ES-I3 (cell line): ENCODE results near the gene RAN.
"Not testable (repeated sequence)": the region's sequence is repeated elsewhere in the genome, so short reads cannot be mapped to it uniquely, and the experiment has no call there.

Experiments used
- H3K36me3 ChIP-seq: 2 replicates; pipeline ENCODE4 v1.6.1; 2013; ENCODE audit warnings: mild to moderate bottlenecking, low read length, control low read depth, moderate library complexity; ENCODE audit not compliant: insufficient read depth
- H3K4me1 ChIP-seq: 2 replicates; pipeline ENCODE4 v1.6.1; 2013; ENCODE audit warnings: mild to moderate bottlenecking, control low read depth, low read length; ENCODE audit not compliant: insufficient read depth
- H3K9ac ChIP-seq: 2 replicates; pipeline ENCODE4 v1.6.1; 2013; ENCODE audit warnings: low read depth, mild to moderate bottlenecking, low read length, moderate library complexity
- H3K9me3 ChIP-seq: 2 replicates; pipeline ENCODE4 v1.6.1; 2013; ENCODE audit warnings: mild to moderate bottlenecking, low read length, moderate library complexity; ENCODE audit not compliant: control insufficient read depth, insufficient read depth

Gene RAN

GRCh38 chr12:130862771-130863170 is 9.1 kb upstream of the RAN start:
- H3K9me3 ChIP-seq = not testable (repeated sequence)

DNA sequence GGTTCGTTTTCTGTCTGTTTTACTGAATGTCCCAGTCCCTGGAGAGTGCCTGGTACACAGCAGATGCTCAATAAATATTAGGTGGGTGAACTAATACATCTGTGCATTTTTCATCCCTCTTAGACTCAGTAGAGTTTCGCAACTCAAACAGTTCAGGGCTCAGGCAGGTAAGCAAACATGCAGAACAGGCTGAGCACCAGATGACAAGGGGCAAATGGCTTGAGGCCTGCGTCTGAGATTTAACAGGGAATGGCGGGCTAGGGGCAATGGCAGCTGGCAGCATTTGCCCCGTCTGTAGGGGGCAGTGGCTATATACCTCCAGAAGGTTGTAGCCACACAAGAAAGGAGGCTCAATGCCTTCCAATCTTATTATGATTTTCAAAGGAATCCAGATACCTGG is 8.6 kb upstream of the RAN start:
- H3K36me3 ChIP-seq = no peaks in the 10 kb centered on the region
- no peak overlapping the region for H3K9ac ChIP-seq
- no peaks in the 10 kb centered on the region for H3K4me1 ChIP-seq
- H3K9me3 ChIP-seq = no peaks in the 10 kb centered on the region; the same call in 1 of the 2 replicates

More at GRCh38 chr12:130862771-130863170, 9.1 kb upstream of the RAN start:
- H3K36me3 ChIP-seq, H3K4me1 ChIP-seq, H3K9ac ChIP-seq: not testable (repeated sequence)

DNA sequence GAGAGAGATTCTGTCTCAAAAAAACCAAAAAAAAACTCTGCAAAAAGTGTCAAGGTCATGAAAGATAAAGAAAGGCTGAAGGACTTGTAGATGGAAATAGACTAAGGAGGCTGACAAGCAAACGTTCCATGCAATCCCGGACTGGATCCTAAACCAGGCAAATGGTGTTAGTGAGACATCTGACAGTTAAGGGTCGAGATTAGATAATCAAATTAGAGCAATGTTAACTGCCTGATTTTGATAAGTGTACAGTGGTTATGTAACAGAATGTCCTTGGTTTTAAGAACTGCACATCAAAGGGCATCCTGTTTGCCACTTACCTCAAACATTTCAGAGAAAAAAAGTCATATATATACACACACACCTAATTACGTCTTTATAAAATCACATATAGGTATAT is 3.5 kb upstream of the RAN start:
- Histone ChIP-seq H3K9ac (no peak overlapping the region), H3K36me3 (peaks cover 8% of the 10 kb centered on the region), H3K4me1 (peaks cover 2% of the 10 kb centered on the region; the same call in 1 of the 2 replicates), H3K9me3 (no peaks in the 10 kb centered on the region)

- peaks cover 6% of the 10 kb centered on the region; the same call in 1 of the 2 replicates for H3K4me1 ChIP-seq
- peaks cover 31% of the 10 kb centered on the region for H3K36me3 ChIP-seq
- no peaks in the 10 kb centered on the region for H3K9me3 ChIP-seq
- H3K9ac ChIP-seq = peak overlapping the region; percentile 85
Observed at GRCh38 chr12:130870442-130871285, 1.2 kb upstream of the RAN start.

- Histone ChIP-seq H3K9ac (peak overlapping the region; percentile 85), H3K36me3 (peaks cover 38% of the 10 kb centered on the region), H3K4me1 (peaks cover 9% of the 10 kb centered on the region; the same call in 1 of the 2 replicates)
Observed at GRCh38 chr12:130872179-130873096, 572 bp downstream of the RAN start.

GRCh38 chr12:130873106-130873795 is 1.4 kb downstream of the RAN start:
- peaks cover 38% of the 10 kb centered on the region for H3K36me3 ChIP-seq
- H3K9ac ChIP-seq = peak overlapping the region; percentile 85
- H3K4me1 ChIP-seq = peaks cover 9% of the 10 kb centered on the region; the same call in 1 of the 2 replicates
- H3K9me3 ChIP-seq = no peaks in the 10 kb centered on the region

More at GRCh38 chr12:130872179-130873096, 572 bp downstream of the RAN start:
- no peaks in the 10 kb centered on the region for H3K9me3 ChIP-seq

- H3K4me1 ChIP-seq = peaks cover 9% of the 10 kb centered on the region; the same call in 1 of the 2 replicates
- no peaks in the 10 kb centered on the region for H3K9me3 ChIP-seq
- H3K9ac ChIP-seq = peak overlapping the region; percentile 85; the same call in 1 of the 2 replicates
- H3K36me3 ChIP-seq = peaks cover 38% of the 10 kb centered on the region
Observed at GRCh38 chr12:130873825-130874224, 2.0 kb downstream of the RAN start.

DNA sequence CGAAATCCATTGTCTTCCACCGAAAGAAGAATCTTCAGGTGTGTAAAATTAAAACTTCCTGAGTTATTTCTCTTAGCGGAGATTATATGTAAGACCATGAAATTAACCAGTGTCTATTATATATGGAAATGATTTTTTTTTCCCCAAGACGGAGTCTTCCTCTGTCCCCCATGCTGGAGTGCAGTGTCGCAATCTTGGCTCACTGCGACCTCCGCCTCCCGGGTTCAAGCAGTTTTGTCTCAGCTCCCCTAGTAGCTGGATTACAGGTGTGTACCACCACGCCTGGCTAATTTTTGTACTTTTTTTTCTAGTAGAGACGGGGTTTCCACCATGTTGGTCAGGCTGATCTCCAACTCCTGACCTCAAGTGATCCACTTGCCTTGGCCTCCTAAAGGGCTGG is 2.8 kb downstream of the RAN start:
- Histone ChIP-seq H3K36me3 (peaks cover 38% of the 10 kb centered on the region), H3K4me1 (peaks cover 9% of the 10 kb centered on the region; the same call in 1 of the 2 replicates), H3K9me3 (no peaks in the 10 kb centered on the region), H3K9ac (no peak overlapping the region)

DNA sequence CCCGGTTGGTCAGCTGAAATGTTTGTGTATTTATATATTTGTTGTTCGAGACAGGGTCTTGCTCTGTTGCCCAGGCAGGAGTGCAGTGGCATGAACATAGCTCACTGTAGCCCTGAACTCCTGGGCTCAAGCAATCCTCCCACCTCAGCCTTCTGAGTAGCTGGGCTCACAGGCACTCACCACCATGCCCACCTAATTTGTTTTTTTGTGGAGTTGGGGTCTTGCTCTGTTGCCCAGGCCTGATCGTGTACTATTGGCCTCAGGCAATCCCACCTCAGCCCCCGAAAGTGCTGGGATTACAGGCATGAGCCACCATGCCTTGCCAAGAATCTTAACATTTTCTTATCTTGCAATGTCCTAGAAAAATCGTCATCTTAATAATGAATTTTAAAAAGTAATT is 3.3 kb downstream of the RAN start:
- Histone ChIP-seq H3K9me3 (no peaks in the 10 kb centered on the region), H3K9ac (no peak overlapping the region), H3K36me3 (peaks cover 38% of the 10 kb centered on the region), H3K4me1 (peaks cover 9% of the 10 kb centered on the region; the same call in 1 of the 2 replicates)

DNA sequence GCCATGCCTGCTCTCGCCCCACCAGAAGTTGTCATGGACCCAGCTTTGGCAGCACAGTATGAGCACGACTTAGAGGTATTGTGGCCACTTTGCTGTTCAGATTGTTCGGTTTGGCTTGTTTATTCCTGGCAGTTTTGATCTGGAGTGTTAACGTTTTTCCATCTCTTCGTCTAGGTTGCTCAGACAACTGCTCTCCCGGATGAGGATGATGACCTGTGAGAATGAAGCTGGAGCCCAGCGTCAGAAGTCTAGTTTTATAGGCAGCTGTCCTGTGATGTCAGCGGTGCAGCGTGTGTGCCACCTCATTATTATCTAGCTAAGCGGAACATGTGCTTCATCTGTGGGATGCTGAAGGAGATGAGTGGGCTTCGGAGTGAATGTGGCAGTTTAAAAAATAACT is 3.8 kb downstream of the RAN start:
- not testable (repeated sequence) for H3K9me3 ChIP-seq, H3K9ac ChIP-seq, H3K4me1 ChIP-seq
- H3K36me3 ChIP-seq = peaks cover 38% of the 10 kb centered on the region

GRCh38 chr12:130876297-130876696 is 4.4 kb downstream of the RAN start:
- no peak overlapping the region for H3K9ac ChIP-seq
- H3K9me3 ChIP-seq = no peaks in the 10 kb centered on the region
- peaks cover 38% of the 10 kb centered on the region for H3K36me3 ChIP-seq
- H3K4me1 ChIP-seq = peaks cover 9% of the 10 kb centered on the region; the same call in 1 of the 2 replicates

DNA sequence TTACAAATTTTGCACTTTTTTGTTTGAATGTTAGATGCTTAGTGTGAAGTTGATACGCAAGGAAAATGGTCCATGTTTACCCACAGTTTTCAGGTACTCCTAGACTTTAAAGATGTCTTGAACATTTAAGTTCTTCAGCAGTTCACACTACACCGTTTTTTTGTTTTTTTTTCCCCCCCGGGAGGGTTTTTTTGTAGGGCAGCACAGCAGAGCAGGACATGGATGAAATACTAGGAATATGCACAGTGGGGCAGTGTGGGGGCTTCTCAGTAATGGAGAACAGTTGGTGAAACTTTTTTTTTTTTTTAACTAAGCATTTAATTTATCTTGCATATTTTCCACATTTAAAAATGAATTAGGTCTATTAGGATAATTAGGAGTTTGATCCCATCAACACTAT is 4.9 kb downstream of the RAN start:
- Histone ChIP-seq H3K9ac (no peak overlapping the region), H3K4me1 (peaks cover 9% of the 10 kb centered on the region; the same call in 1 of the 2 replicates), H3K36me3 (peaks cover 38% of the 10 kb centered on the region), H3K9me3 (no peaks in the 10 kb centered on the region)

GRCh38 chr12:130877333-130877732 is 5.5 kb downstream of the RAN start:
- H3K9ac ChIP-seq = no peak overlapping the region
- H3K4me1 ChIP-seq = peaks cover 9% of the 10 kb centered on the region; the same call in 1 of the 2 replicates
- peaks cover 38% of the 10 kb centered on the region for H3K36me3 ChIP-seq
- no peaks in the 10 kb centered on the region for H3K9me3 ChIP-seq
